ENCODE measurements around the gene SLC40A1.

Gene SLC40A1

DNA sequence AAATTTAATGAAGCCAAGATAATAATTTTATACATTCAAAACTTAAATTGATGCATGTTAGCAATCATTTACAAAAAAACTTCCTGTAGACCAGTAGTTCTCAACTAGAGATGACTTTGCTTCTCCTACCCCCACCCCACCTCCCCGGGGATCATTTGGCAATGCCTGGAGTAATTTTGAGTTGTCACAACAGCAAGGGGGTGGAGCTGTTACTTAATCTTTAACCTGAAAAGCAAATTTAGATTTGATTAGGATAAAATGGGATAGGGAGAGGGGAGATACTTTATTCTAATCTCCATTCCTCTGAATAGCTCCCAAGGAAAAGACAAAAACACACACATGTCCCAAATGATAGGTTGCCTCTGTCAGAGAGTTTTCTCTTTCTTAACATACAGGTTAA is 4.2 kb downstream of the SLC40A1 start:
- ChIA-PET CTCF (no interaction called here), POLR2A (ENCODE audit: low non-redundant PET) (no interaction called here)
- TF ChIP-seq, protein P1, sequence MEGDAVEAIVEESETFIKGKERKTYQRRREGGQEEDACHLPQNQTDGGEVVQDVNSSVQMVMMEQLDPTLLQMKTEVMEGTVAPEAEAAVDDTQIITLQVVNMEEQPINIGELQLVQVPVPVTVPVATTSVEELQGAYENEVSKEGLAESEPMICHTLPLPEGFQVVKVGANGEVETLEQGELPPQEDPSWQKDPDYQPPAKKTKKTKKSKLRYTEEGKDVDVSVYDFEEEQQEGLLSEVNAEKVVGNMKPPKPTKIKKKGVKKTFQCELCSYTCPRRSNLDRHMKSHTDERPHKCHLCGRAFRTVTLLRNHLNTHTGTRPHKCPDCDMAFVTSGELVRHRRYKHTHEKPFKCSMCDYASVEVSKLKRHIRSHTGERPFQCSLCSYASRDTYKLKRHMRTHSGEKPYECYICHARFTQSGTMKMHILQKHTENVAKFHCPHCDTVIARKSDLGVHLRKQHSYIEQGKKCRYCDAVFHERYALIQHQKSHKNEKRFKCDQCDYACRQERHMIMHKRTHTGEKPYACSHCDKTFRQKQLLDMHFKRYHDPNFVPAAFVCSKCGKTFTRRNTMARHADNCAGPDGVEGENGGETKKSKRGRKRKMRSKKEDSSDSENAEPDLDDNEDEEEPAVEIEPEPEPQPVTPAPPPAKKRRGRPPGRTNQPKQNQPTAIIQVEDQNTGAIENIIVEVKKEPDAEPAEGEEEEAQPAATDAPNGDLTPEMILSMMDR (conservative IDR thresholded peaks at IDR 0.05; ENCODE audit: low read depth), result no peak
- H3K27ac ChIP-seq, result no peak overlapping the region
- DNase-seq (ENCODE audit: low spot score), result no peak

DNA sequence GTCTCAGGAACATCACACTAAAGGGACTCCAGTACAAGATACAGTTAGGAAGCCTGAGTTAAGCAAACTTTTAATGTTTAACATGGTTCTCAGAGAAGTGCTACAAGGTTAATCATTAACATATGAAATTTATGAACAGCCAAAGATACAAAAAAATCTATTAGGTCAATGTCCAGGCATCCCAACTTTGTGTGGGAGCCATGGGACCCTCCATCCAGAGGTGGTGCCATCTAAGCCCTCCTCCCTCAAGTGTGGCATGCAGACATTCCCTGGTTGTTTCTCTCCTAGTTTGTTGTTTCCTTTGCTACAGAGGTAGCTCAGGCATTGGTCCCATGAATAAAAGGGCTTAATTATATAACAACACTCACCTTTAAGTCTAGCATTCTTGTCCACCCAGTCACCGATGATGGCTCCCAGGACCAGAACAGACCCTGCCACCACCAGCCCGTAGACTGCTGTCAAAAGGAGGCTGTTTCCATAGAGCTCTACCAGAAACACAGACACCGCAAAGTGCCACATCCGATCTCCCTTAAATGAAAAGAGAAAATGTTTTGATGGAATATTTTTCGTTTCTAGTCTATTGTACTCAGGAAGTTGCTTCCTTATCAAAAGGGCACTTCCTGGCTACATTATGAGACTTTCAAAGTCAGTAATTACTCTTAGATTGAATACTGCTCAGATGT is 5.7 kb downstream of the SLC40A1 start:
- no peak overlapping the region for H3K27ac ChIP-seq
- TF ChIP-seq, protein P1 (conservative IDR thresholded peaks at IDR 0.05; ENCODE audit: low read depth), result no peak
- ChIA-PET CTCF (no interaction called here), POLR2A (ENCODE audit: low non-redundant PET) (no interaction called here)
- DNase-seq (ENCODE audit: low spot score), result no peak

DNA sequence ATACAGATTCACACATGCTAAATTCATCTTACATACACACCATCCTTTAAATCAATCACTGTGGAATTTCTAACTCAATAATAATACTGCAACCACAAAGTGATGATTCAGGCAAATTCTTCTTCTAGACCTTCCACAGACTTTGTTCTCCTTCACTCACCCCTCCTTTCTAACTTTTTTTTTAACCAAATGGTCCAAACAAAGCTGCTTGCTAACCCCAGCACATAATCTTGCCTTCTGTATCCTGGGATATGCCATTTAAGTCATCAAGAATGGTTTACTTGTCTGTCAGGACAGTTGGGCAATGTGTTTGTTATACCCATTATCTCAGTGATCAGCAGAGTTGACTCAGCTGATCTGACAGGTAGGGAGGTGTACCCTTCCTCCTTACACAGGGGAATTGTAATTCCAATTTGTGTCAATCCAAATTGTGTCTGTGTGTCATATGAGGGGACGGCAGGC is 10.0 kb downstream of the SLC40A1 start:
- TF ChIP-seq, protein P1 (conservative IDR thresholded peaks at IDR 0.05; ENCODE audit: low read depth), result no peak

DNA sequence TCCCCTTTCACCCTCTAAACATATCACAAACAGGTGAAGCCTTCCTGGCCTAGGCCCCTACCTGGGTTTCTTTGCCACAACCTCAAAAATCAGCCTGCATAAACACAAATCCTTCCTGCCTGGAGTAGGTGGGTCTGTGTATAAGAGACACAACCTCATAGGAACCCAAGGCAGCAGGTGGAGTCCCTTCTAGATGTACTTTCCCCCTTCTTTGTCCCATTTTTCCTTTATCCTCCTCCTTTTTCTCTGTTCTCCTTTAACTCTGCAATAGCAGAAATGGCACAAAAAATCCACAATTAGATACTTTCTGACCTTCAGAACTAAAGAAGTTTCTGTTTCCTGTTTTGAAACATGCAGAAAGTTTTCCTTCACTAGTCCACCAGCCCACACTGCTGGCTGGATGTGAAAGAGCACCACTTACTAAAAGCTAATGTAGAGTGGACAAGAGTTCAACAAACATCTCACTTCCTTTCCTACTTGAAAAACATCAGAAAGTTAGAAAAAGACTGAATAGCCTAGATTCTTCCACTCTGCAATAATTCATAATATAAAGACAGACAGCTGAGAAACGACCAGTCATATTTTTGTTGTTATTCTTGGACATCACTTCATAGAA is 11.2 kb downstream of the SLC40A1 start:
- TF ChIP-seq, protein P1 (conservative IDR thresholded peaks at IDR 0.05; ENCODE audit: low read depth), result no peak
- no peak overlapping the region for H3K27ac ChIP-seq
- DNase-seq (ENCODE audit: low spot score), result no peak
- ChIA-PET POLR2A (ENCODE audit: low non-redundant PET) (no interaction called here), CTCF (no interaction called here)

More for the DNA sequence above, 10.0 kb downstream of the SLC40A1 start:
- POLR2A ChIA-PET (ENCODE audit: low non-redundant PET), result no interaction called here
- CTCF ChIA-PET, result no interaction called here
- no peak for DNase-seq (ENCODE audit: low spot score)
- no peak overlapping the region for H3K27ac ChIP-seq

DNA sequence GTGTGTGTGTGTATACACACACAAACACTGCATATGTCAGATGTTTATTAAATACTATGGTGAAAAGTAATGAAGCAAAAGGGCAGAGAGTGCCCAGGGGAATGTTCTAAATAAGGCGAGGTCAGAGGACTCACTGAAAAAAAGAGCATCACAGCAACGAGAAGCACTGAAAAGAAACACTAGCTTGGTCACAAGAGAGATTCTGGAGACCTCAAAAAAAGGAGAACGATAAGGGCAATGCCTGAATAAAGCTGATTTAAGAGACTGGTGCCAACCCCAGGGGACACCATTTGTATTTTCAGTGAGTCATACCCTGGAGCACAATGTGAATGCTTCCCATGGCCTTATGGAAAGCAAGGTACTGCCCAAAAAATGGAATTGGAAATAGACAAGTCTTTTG is 14.5 kb downstream of the SLC40A1 start:
- ChIA-PET POLR2A (ENCODE audit: low non-redundant PET) (no interaction called here), CTCF (no interaction called here)
- DNase-seq (ENCODE audit: low spot score), result no peak
- TF ChIP-seq, protein P1 (conservative IDR thresholded peaks at IDR 0.05; ENCODE audit: low read depth), result no peak
- H3K27ac ChIP-seq, result no peak overlapping the region

DNA sequence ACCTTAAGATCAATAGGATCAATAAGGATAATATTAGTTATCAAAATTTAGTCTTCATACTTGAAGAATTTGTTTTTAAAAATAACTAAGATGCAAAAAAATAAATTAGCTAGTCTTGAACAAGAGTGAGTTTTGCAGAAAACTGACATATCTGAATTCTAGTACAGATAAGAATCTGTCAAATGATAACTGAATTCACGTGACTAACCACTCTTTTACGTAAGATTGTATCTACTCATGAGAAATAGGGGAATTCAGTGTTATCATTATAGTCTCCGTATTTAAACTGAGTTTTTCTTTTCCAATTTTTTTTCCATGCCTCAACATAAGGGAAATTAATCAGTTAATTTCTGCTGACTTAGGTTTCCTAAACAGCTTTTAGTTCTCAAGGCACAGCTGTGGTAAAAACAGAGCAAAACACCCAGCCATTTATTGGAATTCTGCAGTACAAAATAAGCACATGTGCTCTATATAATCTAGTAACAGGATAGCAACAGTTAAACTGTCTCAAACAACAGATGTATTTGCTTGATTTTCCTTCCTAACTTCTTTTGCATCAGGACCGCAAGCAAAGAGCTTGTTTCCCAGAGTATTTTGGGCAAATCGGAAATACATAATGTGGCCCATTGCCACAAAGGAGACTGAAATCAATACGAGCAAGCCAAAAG is 19.1 kb downstream of the SLC40A1 start:
- TF ChIP-seq, protein P1 (conservative IDR thresholded peaks at IDR 0.05; ENCODE audit: low read depth), result no peak
- ChIA-PET CTCF (interaction anchor here (0.6 kb wide), 1 partner anchor 11 kb away, joined by 3 read pairs; no protein-coding TSS in a partner anchor), POLR2A (ENCODE audit: low non-redundant PET) (no interaction called here)
- H3K27ac ChIP-seq, result no peak overlapping the region
- no peak for DNase-seq (ENCODE audit: low spot score)

Data from RWPE1 (cell line).